ENCODE results near the gene TTC19.

GRCh38 chr17:16072031-16072430 is 72.4 kb downstream of the TTC19 start:
- no peak for TF ChIP-seq CTCF (IDR thresholded peaks at IDR 0.05)
- no peak for TF ChIP-seq POLR2A (IDR thresholded peaks at IDR 0.05)
